Measurements from ENCODE around the gene PGAM1. TPM values are rescaled to one million over a fixed set of nuclear protein-coding genes. Genes with fewer than 3 reads are reported as not detected.

Gene PGAM1
- 1,000 to 10,000 TPM; 1,128 to 1,173 (median 1,167) TPM for total RNA-seq

DNA sequence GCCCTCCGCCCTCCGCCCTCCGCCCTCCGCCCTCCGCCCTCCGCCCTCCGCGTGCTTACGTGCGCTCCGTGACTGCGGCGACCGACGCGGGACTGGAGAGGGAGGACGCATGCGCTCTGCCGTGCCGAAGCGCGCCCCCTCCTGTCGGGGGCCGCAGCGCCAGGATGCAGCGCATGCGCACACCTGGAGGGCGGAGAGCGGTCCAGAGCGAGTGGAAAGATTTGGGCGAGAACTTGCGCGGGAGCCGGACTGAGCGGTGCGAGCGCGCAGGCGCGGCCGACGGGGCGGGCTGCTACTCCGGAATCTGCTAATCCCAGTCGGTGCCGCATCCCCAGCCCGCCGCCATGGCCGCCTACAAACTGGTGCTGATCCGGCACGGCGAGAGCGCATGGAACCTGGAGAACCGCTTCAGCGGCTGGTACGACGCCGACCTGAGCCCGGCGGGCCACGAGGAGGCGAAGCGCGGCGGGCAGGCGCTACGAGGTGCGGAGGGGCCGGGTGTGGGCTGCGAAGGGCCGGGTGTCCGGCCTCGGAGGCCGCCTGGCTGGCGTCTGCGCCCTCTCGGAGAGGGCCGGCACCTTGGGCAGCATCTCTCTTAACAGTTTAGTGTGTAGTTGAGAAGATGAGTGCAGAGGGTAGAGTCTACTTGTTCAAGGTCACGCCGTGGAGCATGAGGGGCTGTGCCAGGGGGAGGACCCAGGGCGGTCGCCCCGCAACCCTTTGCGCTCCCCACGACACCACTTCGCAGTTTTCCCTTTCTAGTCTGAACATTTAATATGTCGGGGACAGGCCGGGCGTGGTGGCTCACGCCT is at the start of gene PGAM1:
Gene PGAM1 (plus strand): TSS at position 228 of the 812 bp plus-strand sequence. CDS start 117 bp downstream, at position 345.
- Mint-ChIP-seq H3K27me3 (ENCODE audit: low read depth) (no peaks in the 10 kb centered on the region), H3K9me3 (no peaks in the 10 kb centered on the region), H3K4me3 (peak within 1 kb of the TSS; percentile 94), H3K36me3 (ENCODE audit: insufficient read depth) (peaks cover 32% of the 10 kb centered on the region), H3K4me1 (ENCODE audit: low read depth) (peaks cover 46% of the 10 kb centered on the region)
- DNase-seq (peak; percentile 94), ATAC-seq (peak; percentile 76 to 84)

DNA sequence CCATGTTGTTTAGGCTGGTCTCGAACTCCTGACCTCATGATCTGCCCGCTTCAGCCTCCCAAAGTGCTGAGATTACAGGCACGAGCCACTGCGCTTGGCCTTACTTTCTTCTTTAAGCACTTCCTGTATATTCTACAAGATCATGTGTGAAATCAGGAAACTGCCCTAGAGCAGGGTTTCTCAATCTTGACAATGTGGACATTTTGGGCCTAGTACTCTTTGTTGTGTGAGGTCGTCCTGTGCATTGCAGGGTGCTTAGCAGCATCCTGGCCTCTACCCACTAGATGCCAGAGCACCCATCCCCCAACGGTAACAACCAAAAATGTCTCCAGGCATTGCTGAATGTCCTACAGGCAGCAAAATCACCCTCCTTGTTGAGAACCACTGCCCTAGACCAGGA is 49.6 kb upstream of the PGAM1 start:
- DNase-seq (no peak), ATAC-seq (no peak)
- no peak overlapping the region for H3K4me3 Mint-ChIP-seq
- no peaks in the 10 kb centered on the region for H3K4me1 Mint-ChIP-seq (ENCODE audit: low read depth)
- H3K36me3 Mint-ChIP-seq (ENCODE audit: insufficient read depth) = peaks cover 34% of the 10 kb centered on the region
- no peaks in the 10 kb centered on the region for H3K27me3 Mint-ChIP-seq (ENCODE audit: low read depth)
- H3K9me3 Mint-ChIP-seq = no peaks in the 10 kb centered on the region

DNA sequence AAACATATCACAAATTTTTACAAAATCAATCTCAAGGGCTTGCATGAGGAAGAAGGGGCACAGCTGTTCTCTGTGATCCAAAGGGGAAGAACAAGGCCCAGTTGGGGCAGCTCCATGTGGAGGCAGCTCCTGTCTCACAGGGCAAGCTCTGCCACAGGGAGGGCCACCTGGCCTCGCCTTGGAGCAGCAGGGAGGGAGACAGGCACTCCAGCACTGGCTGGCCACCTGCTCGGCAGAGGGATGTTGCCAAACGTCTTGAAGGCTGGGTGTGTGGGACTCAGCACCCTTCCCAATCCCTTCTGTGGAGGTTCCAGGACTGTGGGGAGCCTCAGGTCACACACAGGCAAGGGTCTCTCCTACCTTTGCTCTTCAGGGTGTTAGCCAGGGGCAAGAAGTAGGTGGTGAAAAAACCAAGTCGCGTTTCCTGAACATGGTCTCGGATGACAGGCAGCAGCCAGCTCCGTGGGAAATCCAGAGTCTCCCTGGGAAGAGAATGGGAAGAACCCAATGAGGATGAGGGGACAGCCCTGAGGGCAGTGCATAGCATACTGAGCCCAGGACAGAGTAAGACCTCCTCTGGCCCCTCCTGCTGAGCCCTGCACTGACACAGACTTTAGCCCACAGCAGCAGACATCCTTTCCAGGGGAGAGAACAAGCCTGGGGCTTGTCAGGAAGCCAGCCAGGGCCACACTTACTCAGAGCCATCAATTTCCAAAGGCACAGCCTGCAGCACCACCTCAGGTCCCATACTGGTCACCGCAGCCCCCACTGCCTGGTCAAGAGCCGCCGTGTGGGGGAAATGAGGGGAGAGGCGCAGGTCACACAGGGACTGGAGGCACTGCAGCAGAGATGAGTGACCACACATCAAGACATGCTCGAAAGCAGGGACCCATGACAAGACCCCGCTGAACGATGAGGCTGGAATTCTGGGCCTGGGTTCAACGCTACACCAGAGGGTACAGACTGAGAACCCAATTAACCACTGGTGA is 46.8 kb upstream of the PGAM1 start:
- no peaks in the 10 kb centered on the region for H3K9me3 Mint-ChIP-seq
- no peak overlapping the region for H3K4me3 Mint-ChIP-seq
- no peak for DNase-seq
- peaks cover 24% of the 10 kb centered on the region for H3K36me3 Mint-ChIP-seq (ENCODE audit: insufficient read depth)
- no peaks in the 10 kb centered on the region for H3K27me3 Mint-ChIP-seq (ENCODE audit: low read depth)
- ATAC-seq = no peak
- no peaks in the 10 kb centered on the region for H3K4me1 Mint-ChIP-seq (ENCODE audit: low read depth)

DNA sequence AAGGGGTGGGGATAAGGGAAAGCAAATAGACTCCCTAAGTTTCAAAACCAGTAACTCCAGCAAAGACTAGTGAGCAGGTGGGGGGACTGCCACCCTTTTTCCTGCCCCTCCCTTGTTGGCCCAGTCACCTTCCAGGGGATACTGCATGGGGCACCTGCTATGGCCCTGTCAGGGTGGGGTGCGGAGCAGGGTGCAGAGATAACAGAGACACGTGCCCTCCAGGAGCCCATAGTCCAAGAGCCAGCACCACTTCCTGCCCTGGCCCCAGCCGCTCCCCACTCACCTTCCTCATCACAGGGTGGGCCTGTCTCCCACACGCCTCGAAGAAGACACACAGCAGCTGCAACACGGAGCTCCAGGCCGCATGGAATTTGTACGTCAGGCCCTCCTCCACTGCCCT is 45.5 kb upstream of the PGAM1 start:
- no peak overlapping the region for H3K4me3 Mint-ChIP-seq
- ATAC-seq = no peak
- peaks cover 30% of the 10 kb centered on the region for H3K36me3 Mint-ChIP-seq (ENCODE audit: insufficient read depth)
- H3K4me1 Mint-ChIP-seq (ENCODE audit: low read depth) = no peaks in the 10 kb centered on the region
- no peak for DNase-seq
- no peaks in the 10 kb centered on the region for H3K9me3 Mint-ChIP-seq
- no peaks in the 10 kb centered on the region for H3K27me3 Mint-ChIP-seq (ENCODE audit: low read depth)

DNA sequence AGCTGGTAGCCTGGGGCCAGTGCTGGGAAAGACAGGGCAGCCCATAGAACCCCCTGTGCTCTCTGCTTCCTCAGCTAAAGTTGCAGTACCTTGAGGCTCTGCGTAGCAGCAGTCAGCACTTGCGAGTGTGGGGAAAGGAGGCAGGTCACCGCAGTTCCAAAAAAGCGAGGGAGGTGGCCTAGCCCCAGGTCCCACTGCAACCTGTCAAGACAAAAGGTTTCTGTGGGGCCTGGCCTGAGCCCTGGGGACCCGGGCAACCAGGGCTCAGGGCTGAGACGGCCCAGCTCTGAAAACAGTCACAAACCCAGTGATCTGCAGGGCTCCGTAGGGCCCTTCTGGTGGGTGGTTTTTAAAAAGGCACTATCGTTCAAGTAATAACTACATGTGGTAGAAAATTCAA is 44.4 kb upstream of the PGAM1 start:
- DNase-seq (no peak), ATAC-seq (no peak)
- Mint-ChIP-seq H3K9me3 (no peaks in the 10 kb centered on the region), H3K36me3 (ENCODE audit: insufficient read depth) (peaks cover 31% of the 10 kb centered on the region), H3K4me3 (no peak overlapping the region), H3K4me1 (ENCODE audit: low read depth) (no peaks in the 10 kb centered on the region), H3K27me3 (ENCODE audit: low read depth) (no peaks in the 10 kb centered on the region)

DNA sequence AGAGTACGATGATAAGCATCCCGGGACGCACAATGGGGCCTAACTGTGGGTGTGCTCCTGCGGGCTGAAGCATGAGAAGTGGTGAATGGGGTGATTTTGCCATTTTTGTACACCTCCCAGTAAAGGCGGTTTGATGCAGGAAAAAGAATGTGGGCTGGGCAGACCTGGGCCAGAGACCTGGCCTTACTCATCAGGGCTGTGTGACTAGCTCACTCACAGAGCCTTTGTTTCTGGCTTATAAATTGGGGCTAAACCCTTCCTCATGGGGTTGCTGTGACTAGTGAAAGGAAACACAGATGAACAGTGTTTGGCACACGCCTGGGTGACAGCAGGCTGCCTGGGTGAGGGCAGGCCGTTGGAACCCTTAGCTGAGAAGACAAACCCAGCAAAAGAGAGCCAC is 42.8 kb upstream of the PGAM1 start:
- no peaks in the 10 kb centered on the region for H3K4me1 Mint-ChIP-seq (ENCODE audit: low read depth)
- peaks cover 37% of the 10 kb centered on the region for H3K36me3 Mint-ChIP-seq (ENCODE audit: insufficient read depth)
- no peaks in the 10 kb centered on the region for H3K9me3 Mint-ChIP-seq
- no peak overlapping the region for H3K4me3 Mint-ChIP-seq
- ATAC-seq (no peak), DNase-seq (no peak)
- H3K27me3 Mint-ChIP-seq (ENCODE audit: low read depth) = no peaks in the 10 kb centered on the region

DNA sequence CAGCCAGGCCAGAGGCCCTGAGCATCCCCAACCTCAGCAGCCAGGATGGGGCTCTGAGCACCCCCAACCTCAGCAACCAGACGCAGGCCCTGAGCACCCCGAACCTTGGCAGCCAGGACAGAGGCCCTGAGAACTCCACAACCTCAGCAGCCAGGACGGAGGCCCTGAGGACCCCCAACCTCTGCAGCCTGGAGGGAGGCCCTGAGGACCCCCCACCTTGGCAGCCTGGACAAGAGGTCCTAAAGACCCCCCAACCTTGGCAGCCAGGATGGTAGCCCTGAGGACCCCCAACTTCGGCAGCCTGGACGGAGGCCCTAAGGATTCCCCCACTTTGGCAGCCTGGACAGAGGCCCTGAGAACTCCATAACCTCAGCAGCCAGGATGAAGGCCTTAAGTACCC is 41.8 kb upstream of the PGAM1 start:
- H3K4me3 Mint-ChIP-seq = no peak overlapping the region
- no peak for DNase-seq
- H3K9me3 Mint-ChIP-seq = no peaks in the 10 kb centered on the region
- ATAC-seq = no peak
- H3K27me3 Mint-ChIP-seq (ENCODE audit: low read depth) = no peaks in the 10 kb centered on the region
- H3K36me3 Mint-ChIP-seq (ENCODE audit: insufficient read depth) = peaks cover 42% of the 10 kb centered on the region
- no peaks in the 10 kb centered on the region for H3K4me1 Mint-ChIP-seq (ENCODE audit: low read depth)

DNA sequence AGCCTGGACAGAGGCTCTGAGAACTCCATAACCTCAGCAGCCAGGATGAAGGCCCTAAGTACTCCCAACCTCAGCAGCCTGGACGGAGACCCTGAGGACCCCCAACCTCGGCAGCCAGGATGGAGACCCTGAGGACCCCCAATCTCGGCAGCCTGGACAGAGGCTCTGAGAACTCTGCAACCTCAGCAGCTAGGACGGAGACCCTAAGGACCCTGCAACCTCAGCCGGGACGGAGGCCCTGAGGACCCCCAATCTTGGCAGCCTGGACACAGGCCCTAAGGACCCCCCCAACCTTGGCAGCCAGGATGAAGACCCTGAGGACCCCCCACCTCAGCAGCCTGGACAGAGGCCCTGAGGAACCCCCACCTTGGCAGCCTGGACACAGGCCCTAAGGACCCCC is 41.4 kb upstream of the PGAM1 start:
- no peaks in the 10 kb centered on the region for H3K9me3 Mint-ChIP-seq
- no peaks in the 10 kb centered on the region for H3K4me1 Mint-ChIP-seq (ENCODE audit: low read depth)
- peaks cover 40% of the 10 kb centered on the region for H3K36me3 Mint-ChIP-seq (ENCODE audit: insufficient read depth)
- DNase-seq (no peak), ATAC-seq (no peak)
- H3K4me3 Mint-ChIP-seq = no peak overlapping the region
- no peaks in the 10 kb centered on the region for H3K27me3 Mint-ChIP-seq (ENCODE audit: low read depth)

DNA sequence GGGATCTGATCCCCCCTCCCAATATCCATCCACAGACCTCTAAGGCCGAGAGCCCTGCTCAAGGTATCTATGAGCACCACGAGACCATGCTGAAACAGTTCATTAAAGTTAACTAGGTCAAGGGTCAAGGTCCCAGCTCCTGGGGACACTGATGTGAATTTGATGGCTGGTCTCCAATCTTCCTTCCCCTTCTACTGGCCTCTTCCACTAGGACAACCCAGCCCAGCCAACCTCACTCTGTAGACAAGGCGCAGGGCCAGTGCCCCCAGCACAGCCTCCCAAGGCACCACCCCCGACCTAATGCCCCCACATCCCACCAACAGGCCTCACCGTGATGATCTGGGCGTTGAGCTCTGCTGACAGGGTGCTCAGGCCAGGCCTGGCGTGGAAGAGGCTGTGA is 40.4 kb upstream of the PGAM1 start:
- H3K27me3 Mint-ChIP-seq (ENCODE audit: low read depth) = no peaks in the 10 kb centered on the region
- peaks cover 42% of the 10 kb centered on the region for H3K36me3 Mint-ChIP-seq (ENCODE audit: insufficient read depth)

DNA sequence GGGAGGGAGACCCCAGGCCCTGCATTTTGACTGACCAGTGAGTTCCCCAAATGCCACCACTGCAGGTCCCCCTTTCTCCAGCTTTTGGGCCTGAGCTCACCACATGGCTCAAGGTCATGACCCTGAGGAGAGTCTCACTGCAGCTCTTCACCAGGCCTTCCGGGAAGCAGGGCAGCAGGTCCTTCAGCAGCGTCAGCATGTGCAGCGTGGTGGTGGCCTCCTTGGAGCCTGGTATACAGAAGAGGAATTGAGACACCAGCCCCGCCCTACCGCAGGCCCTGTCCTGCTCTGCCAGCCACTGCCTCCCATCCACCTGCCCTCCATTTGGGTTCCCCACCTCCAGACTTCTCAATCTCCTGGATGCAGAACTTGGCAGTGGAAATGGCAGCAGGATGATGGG is 37.8 kb upstream of the PGAM1 start:
- no peaks in the 10 kb centered on the region for H3K9me3 Mint-ChIP-seq
- no peaks in the 10 kb centered on the region for H3K4me1 Mint-ChIP-seq (ENCODE audit: low read depth)
- no peak for DNase-seq
- H3K27me3 Mint-ChIP-seq (ENCODE audit: low read depth) = no peaks in the 10 kb centered on the region
- ATAC-seq = no peak
- peaks cover 37% of the 10 kb centered on the region for H3K36me3 Mint-ChIP-seq (ENCODE audit: insufficient read depth)
- H3K4me3 Mint-ChIP-seq = no peak overlapping the region

More for the DNA sequence above, 40.4 kb upstream of the PGAM1 start:
- Mint-ChIP-seq H3K4me3 (no peak overlapping the region), H3K9me3 (no peaks in the 10 kb centered on the region), H3K4me1 (ENCODE audit: low read depth) (no peaks in the 10 kb centered on the region)
- DNase-seq (no peak), ATAC-seq (no peak)

DNA sequence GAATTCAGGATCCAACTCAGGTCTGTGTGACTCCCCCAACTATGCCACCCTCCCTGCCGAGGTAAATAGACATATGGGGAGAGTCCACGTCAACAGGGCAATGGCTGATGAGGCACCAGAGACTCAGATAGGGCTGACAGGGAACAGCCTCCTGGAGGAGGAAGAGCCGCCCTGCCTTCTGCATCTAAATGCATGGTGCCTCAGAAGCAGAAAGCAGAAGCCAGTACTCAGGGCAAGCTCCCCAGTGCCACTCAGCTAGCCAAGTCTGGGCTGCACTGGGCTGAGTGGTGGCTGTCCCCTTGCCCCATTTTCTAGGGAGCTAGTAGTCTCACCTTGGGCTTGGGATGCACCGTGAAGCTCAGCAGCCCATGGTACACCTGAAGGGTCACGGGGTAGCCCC is 35.9 kb upstream of the PGAM1 start:
- no peak overlapping the region for H3K4me3 Mint-ChIP-seq
- H3K9me3 Mint-ChIP-seq = no peaks in the 10 kb centered on the region
- H3K4me1 Mint-ChIP-seq (ENCODE audit: low read depth) = no peaks in the 10 kb centered on the region

DNA sequence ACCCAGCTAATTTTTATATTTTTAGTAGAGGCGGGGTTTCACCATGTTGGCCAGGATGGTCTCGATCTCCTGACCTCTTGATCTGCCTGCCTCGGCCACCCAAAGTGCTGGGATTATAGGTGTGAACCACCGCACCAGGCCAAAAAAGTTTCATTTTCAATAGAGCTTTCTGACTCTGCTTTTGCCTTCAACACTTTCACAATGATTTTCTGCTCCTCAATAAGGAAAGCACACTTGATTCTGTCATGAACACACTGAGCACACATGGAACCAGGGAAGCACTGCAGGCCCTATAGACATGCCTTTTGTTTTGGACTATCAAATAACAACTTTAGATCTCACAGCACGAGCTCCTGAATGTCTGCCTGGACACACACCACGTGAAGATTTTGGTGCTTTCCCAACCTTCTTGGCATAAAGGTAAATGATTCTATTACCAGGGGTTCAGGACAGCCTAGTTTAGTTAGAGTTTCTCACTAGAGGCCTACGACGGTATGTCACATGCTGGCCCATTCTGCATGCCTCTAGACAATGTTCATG is 32.9 kb upstream of the PGAM1 start:
- Mint-ChIP-seq H3K27me3 (ENCODE audit: low read depth) (no peaks in the 10 kb centered on the region), H3K4me3 (no peak overlapping the region), H3K4me1 (ENCODE audit: low read depth) (no peaks in the 10 kb centered on the region), H3K36me3 (ENCODE audit: insufficient read depth) (peaks cover 35% of the 10 kb centered on the region), H3K9me3 (no peaks in the 10 kb centered on the region)
- DNase-seq (no peak), ATAC-seq (no peak)

More for the DNA sequence above, 35.9 kb upstream of the PGAM1 start:
- ATAC-seq (no peak), DNase-seq (no peak)
- Mint-ChIP-seq H3K36me3 (ENCODE audit: insufficient read depth) (peaks cover 40% of the 10 kb centered on the region), H3K27me3 (ENCODE audit: low read depth) (no peaks in the 10 kb centered on the region)

DNA sequence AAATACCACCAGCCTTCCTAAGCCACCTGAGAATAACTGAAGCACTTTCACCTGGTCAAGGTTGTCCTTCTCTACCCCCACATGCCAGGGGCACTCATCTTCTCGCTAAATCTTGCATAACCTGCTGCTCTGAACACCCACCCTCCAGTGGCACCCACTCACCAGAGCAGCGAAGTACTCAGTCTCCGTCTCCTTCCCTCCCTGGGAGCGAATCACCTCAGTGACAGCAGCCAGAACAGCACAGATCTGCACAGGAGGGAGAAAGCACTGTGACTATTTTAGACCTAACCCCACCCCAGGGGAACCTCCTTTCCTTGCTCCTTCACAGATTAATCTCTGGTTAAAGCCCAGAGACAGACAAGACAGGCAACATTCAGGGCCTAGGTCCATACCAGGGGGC is 29.9 kb upstream of the PGAM1 start:
- Mint-ChIP-seq H3K36me3 (ENCODE audit: insufficient read depth) (peaks cover 21% of the 10 kb centered on the region), H3K9me3 (no peaks in the 10 kb centered on the region), H3K27me3 (ENCODE audit: low read depth) (no peaks in the 10 kb centered on the region), H3K4me1 (ENCODE audit: low read depth) (no peaks in the 10 kb centered on the region), H3K4me3 (no peak overlapping the region)
- DNase-seq = no peak
- no peak for ATAC-seq

DNA sequence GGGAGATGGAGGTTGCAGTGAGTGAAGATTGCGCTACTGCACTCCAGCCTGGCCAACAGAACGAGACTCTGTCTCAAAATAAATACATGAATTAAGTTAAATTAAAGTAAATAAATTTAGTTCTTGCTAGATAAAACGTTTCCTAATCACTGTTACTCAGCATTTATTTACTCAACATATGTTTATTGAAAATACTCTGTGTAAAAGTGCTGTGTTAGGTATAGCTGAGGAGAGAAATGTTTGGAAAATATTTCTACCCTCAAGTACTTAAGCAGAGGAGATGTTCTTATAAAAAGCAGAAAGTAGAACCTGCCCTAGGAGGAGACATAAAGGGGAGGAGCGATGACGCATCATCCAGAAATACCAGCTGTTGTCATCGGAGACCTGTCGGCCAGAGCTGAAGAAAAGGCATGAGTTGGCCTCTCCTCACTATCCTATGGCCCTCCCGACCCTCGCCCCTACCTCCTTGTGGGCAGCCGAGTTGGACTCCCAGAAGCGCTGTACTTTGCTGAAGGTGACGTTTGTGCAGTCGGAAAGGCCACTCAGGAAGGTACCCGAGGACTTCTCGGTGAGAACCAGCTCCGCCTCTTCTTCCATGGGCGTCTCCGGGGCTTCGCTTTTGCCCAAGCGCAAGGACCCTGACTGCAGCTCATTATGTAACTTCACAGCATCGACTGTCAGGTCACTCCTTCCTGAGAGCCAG is 26.0 kb upstream of the PGAM1 start:
- peaks cover 5% of the 10 kb centered on the region for H3K4me1 Mint-ChIP-seq (ENCODE audit: low read depth)
- H3K27me3 Mint-ChIP-seq (ENCODE audit: low read depth) = no peaks in the 10 kb centered on the region
- H3K36me3 Mint-ChIP-seq (ENCODE audit: insufficient read depth) = peaks cover 10% of the 10 kb centered on the region
- ATAC-seq = no peak
- H3K9me3 Mint-ChIP-seq = no peaks in the 10 kb centered on the region
- peak overlapping the region; percentile 97 for H3K4me3 Mint-ChIP-seq
- DNase-seq = peak; percentile 41
